NOMO-1 treated with DMSO at 0.1 percent for 48 hours (cell line): ENCODE results near the gene MTURN.
A peak's percentile ranks its signal among the peaks of the same experiment; 100 is the strongest.

Source experiments
- DNase-seq: peaks from one replicate; lab custom pipeline; 2025; ENCODE audit not compliant: unreplicated experiment; lab: John Stamatoyannopoulos, UW

The MTURN gene

DNA sequence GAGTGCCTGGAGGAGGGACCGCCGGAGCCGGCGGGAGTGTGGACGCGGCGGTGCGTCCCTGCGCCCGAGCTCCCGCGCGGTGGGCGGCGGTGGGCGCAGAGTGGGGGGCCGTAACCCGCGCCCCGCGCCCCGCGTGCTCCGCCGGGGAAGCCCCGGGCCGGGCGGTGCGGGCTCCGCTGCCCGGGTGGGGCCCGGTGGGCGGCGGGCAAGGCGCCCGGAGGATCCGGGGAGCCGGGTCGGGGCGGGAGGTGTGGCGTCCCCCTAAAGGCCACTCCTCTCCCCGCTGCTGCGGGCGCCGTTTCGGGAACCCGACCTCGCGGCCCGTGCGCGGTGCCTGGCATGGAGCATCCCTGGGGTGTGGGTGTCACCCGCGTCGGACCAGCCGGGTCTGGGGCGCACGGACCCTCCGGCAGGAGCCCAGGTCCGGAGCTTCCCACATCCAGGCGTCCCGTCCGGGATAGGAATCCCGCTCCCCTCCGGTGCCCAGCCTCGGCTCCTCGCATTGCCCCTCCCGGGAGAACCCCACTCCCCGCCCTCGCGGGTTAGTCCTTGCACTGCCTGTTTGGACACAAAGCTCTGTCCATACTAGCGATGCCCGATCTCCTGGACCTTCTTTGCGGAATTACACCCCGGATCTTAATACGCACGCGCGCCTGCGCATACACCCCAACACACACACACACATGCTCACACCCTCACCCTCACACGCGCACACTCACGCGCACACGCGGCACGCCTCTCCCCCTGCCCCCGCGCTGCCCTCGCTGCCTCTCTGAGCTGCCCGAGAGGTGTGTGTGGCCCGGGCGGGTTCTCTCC lies 723 bp downstream of the MTURN start:
- no peak for DNase-seq

DNA sequence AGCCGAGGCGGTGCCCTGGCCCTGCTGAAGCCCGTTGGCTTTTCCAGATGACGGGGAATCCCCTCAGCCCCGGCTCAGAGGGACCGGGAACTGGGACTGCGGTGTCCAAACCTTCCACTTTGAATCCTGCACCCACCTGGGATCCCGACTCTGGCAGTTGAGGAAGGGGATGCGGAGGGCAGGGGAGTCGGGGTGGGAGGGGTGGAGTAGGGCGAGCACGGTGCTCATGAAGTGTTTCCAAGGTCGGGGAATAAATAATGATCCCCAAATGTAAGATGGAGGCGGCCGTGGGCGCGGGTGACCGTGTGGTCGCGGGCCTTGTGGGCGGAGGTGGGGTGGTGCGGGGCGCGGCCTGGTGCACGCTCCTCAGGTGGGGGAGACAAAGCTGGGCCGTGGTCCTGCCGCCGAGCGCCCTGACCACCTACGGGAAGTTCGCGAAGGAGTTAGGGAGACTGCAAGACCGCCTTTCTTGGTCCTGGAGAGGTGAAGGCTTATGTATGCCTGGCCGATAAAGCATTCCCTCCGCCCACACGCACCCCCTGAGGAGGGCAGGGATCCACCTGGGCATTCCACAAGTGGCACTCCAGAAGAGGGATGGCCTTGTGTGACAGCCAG lies 1.4 kb downstream of the MTURN start:
- no peak for DNase-seq

DNA sequence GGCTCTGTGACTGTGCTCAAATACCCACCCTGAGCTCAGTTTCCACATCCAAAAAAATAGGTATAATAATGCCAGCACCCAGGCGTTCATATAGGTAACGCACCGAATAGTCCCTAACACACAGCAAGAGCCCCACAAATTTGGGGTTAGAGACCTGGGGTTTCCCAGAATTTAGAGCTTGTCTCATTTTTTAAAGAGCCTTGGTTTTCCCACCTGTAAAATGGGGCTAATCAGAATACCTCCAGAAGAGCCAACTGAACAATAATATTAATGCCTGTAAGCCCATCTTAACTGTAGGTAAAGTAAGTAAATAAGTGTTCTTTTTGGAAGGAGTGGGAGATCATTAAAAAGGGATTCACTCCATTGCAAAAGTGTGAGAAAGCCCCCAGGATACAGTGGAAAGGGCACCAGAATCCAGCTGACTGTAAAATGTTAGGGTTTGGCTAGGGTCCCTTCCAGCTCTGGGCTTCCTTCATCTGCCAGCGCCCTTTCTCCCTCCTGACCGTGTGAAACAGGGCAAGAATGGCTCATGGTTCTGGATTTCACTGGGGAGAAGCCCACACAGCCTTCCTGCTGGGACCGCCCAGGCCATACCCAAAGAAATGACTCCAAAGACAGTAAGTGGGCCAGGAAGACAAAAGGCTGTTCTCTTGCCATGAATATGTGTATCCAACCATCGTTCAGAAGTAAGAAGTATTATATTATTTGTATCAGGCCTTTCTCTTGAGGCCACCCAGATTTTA lies 2.1 kb downstream of the MTURN start:
- no peak for DNase-seq

DNA sequence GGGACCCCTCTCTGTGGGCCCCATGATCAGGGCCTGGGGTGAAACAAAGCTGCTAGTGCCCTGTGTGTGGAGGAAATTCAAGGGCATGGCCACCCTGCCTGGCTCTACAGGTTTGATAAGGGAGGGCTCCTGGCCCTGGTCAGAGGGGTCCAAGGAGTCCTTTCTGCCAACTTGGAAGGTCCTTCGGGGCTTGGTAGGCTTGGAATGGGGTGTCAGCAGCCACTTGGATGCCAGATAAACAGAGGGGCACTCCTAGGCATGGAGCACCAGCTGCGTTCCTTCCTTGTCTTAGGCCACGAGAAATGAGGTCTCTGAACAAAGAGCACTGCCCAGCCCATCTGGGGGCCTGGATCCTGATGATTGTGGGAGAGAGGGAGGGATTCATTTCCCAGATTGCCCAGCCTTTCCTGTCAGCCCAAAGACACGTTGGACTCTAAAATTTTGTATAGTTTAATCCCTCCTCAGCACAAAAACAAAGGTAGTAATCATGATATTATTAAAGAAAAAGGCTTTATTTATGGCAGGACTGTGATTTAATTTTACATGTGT lies 5.1 kb downstream of the MTURN start:
- DNase-seq = no peak

DNA sequence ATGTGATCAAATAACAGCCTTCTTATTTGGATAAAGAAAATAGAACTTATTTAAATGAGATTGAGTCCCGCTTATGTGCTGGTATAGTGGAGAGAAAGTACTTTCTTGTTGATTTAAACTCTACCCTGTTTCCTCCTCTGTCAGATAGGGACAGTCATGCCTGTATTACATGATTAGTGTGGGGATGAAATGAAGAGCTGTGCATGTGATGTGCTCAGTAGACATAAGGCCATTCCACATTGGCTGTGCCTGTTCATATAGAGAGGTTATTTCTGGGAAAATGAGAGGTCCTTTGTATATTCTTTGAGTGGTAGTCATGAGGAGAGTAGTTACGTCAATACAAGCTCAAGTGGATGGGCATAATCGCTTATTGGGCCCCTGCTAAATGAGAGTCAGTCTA lies 5.7 kb downstream of the MTURN start:
- DNase-seq = no peak

DNA sequence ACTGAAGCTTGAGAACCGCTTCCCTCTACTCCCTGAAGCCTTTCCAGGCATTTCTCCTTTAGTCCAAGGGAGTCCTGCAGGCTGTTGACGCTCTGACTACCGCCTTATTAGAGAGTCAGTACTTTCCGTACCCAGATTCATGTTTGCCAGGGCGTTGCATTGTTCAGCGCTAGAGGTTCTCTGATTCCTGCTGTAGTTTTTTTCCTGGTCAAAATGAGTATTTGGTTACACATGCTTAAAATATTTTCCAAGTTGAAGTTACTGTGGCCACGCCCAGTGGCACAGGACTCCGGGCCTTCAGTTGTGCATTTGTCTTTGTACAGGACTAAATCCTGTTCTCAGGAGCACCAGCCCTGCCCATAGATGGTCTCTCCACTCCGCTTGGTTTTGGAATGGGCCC lies 7.9 kb downstream of the MTURN start:
- no peak for DNase-seq

DNA sequence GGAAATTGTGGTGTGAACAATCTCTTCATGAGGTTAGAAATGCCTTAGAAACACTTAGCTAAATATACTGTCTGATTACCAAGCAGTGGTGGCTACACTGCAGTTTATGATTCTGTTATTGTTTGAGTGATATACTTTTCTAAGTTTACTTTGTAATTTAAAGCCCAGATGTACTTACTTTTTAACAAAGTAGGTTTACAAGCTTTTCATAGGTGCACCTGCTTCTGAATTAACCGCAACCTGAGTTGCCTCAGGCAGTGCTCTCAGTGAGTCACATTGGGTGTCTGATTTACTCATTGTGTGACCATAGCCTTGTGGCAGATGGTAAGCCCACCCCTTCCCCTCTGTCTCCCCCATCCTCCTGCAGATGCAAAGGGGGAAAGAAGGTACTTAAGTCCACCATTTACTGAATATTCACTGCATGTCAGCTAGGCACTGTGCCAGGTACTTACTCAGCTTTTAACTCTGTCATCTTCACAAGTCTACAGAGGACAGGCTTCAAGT lies 9.0 kb downstream of the MTURN start:
- no peak for DNase-seq

DNA sequence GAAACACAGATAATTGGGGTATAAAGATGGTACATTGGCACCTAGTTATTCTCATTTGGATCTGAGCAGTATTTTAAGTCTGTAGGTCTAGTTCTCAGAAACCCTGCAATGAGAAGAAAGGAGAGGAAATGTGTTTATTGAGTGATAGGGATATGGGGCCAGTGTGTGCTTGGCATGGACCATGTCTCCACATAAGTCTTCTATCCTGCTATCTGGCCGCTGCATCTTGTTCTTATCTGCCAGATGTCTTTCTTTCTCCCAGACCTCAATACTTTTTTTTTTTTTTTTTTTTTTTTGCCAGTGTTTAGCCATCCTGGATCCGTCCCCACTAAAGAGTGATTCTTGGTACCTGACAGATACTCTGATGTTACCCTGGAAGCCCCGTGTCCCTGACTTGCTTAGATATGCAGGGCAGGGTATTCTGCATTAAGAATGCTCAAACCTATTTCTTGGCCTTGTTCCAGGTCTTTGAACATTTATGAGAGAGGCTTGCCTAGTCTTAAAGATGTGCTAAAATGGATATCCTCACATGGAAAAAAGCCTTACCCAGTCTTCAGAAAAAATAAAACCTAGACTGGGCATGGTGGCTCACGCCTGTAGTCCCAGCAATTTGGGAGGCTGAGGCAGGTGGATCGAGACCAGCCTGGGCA lies 10.0 kb downstream of the MTURN start:
- no peak for DNase-seq

DNA sequence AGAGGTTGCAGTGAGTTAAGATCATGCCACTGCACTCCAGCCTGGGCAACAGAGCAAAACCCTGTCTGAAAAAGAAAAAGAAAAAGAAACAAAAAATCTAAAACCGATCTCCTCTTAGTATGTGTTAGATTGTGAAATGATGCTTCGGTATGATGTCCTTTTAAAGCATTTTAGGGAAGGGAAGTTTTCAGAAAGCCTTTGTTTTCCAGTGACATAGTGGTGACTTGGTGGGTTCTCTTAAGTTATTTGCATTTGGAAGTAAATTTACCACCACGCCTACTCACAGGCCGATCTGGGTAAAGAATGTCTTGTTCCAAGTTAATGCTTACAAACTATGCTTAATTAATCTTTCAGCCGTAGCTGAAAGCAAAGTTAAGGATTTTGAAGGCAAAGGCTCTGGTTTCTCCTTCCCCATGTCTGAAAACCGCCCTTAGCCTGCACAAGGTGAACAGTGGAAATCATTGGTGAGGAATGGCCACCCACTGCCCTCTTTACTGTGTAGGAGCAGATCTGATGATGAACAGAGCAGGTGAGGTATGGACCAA lies 10.7 kb downstream of the MTURN start:
- no peak for DNase-seq

DNA sequence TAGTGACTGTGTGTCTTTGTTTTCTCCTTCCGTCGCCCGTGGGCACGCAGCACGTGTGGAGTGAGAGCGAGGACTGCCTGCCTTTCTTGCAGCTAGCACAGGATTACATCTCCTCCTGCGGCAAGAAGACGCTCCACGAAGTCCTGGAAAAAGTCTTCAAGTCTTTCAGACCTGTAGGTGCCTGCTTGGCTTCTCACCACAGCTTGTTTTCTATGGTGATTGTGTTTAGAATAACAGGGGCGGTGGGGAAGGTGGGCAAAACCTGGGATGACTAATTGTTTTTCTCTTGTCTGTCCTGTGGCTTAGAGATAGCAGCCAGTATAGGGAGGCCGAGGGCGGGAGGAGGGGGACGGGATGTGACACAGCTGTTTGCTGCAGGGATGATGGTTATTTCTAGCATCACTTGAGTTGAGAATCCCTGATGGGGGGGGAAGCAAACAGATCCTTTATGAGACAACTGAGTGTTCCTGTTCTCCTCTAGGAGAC lies 11.4 kb downstream of the MTURN start:
- DNase-seq = no peak

DNA sequence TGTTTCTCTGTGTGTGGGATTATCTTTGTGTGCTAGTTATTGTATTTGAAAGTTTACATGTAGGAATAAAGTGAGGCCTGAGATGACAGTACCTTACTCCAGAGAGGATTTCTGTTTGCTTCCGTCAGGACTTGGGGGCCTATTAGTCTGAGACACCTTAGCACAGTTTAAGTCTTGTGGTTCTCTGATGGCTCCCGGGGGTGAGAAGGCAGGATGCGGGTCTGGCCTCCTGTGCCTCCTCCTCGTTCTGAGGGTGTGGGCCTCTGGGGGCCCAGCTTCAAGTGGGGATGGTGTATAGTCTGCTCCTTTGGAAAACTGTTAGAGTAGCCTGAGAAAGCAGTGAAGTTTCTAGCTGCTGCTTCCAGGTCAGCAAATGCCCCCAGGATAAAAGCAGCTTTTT lies 12.4 kb downstream of the MTURN start:
- DNase-seq = no peak

DNA sequence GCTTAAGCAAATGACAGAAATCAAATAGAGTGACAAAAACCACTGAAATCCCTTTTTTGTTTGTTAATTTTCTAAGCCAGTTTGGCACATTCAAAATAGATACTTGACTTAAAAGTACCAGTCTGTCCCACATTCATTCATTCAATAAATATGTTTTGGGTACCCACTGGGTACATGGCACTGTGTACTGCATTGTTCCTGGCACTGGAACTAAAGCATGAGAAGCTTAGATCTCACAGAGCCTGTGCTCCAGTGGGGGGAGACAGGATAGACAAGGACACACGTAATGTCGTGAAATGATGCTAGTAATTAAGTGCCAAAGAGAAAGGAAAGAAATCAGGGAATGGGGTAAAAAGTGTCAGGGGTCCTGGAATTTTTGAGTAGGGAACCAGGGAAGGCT lies 13.0 kb downstream of the MTURN start:
- no peak for DNase-seq

DNA sequence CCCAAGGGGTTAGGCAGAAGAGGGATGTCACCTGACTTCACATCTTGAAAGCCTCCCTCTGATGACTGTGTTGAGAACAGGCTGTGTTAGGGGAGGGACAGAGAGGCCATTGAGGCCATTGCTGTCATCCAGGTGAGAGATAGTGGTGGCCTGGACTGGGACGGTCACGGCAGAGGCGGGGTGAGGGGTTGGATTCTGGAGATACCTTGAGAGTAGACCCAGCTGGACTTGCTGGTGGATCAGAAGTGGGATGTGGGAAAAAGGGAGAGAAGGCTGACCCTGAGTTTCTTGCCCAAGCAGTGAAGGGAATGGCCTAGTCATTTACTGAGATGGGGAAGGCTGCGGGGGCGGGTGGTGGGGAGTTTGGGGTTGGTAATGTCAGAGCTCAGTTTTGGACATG lies 13.6 kb downstream of the MTURN start:
- no peak for DNase-seq

DNA sequence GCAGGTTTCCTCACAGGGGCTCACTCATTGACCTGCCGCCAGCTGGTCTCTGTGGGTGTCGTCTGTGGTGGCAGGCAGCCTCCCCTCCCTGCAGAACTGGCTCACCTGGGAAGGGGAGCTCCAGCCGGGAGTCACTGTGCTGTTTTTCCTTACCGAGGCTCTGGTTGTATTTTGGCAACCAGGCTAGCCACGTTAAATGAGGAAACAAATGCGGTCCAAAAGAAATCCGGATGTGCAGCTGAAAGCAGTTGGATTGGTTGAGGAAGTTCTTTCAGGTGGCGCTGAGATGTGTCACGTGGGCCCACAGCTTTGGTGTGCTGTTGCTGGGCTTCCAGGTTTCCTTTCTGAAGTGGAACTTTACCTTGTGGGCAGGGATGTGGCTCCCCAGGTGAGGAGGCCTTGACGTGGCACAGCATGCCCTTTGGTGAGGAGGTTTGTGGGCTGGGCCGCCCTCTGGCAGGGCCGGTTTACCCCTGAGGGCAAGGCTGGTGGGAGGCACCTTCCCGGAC lies 14.2 kb downstream of the MTURN start:
- peak; percentile 53 for DNase-seq

DNA sequence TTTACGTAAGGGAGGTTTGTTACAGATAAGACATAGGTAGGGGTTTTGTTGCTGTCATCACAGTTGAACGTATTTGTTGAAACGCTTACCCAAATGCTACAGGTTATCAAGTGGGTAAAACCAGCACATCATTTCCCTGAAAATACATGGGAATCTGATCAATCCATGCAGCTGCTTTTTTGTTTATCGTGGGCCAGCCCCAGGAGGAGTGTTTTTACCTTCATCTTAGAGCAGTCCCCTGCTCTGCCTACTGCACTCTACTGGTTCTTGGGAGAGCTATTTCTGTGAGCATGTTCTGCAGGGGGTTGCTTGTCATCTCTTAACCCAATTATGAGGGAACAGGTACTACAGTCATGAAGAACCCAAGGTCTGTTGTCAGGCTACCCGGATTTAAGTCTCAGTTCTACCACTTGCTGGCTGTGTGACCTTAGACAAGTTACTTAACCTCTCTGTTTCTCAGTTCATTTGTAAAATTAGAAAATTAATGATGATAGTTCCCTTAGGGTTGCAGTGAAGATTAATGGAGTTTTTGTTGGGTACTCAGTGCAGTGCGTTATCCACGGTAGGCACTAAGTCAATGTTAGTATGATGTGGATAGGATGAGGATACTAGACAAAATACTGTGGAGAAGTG lies 15.0 kb downstream of the MTURN start:
- no peak for DNase-seq

DNA sequence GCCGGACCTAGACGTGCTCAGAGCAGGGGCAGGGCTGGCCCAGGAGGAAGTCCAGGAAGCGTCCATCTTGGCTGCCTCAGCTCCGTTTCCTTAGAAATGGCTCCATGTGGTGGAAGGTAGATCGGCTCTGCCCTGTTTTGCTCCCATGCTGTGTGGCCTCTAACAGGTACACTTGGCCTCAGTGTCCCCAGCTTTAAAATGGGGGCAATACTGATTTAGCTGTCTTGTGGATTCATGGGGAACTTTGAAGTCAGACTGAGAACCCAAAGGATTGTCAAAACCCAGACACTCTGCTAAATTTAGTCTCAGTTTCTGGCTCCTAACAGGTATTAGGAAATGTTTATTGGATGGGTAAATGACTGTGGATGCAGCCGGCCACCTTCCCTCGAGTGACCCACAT lies 15.9 kb downstream of the MTURN start:
- no peak for DNase-seq

DNA sequence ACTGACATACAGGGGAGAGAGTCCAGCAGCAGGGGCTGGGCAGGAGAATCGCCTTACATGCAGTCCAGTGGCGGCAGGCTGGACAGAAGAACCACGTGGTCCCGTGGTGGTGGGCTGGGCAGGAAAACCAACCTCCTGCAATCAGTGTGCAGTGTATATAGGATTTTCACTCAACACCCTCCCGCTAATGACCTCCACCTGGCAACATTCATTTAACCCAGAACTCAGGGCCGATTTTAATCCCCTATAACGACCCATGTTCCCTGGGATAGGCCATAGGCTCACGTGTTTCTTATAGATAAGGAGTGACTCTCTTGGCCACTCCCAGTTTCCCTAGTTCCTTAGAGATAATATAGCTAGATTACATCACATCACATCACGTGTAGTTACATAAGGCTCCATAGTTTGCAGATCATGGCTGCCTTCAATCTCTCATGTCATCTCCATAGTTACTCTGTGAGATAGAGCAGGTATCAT lies 19.4 kb downstream of the MTURN start:
- no peak for DNase-seq

DNA sequence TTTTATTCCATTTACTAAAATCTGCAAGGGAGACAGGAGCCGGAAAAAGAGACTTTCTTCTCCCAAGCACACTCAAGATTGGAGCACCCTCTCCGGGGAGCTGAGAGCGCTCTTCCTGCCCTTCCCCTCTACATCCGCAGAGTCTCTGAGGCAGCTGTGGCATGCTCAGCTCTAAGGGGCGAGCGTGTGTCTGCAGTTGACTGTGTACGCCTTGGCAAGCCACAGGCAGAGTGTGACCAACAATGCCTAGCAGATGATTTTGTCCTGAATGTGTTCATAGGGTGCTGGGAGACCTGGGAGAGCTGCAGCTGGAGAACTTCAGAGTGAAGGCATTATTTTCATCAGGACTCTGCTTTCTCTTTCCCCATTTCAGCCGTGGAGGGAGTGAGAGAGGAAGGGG lies 20.7 kb downstream of the MTURN start:
- no peak for DNase-seq

DNA sequence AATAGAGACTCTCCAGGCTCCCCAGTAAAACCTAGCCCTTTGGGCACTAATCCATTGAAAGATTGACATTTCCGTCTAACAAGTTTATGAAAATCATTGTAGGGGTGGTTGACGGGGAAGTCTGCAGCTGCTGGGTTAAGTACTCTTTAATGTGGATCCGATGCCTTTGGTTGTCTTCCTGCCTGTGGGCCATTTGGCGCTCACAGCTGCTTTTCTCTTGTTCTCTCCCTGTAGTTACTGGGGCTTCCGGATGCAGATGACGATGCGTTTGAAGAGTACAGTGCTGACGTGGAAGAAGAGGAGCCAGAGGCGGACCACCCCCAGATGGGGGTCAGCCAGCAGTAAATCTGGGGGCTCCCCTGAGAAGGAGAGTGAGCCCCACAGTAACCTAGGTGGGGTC lies 22.4 kb downstream of the MTURN start:
- DNase-seq = no peak

DNA sequence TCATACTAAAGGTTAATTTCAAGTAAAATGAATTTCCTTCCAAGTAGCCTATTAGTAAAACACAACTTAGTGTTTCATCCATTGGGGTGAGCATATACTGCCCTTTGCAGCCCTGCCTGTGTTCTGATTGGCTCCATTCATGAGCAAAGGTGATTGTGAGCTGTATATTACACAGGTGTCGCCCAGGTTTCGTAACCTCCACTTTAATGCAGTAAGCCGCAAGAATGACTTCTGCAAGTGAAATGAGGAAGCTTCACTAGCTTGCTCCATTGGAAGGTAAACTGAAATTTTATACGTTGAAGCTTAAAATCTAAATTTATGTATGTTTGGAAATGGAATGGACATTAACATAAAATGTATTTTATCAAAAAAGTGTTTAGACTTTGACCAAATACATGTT lies 24.4 kb downstream of the MTURN start:
- peak; percentile 76 for DNase-seq
